ENCODE data around the gene ODAPH.

DNA sequence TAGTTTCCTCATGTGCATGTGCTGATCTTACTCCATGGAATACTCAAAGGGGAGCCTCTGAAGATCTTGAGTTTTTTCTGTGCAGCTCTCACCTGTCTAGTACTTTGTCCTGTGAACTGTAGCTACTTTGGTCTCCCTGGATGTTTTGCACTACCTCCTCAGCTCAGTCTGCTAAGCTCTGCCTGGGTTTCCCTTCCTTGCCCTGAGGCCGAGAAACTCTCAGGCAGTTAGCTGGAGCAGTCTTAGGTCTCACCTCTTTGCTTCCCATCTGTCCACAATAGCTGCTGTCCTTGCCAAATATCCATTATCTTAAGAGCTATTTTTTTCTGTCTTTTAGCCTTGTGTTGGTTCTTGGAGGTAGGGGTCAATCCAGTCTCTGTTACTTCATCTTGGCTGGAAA is 30.0 kb upstream of the ODAPH start:
- TF ChIP-seq, protein P1, sequence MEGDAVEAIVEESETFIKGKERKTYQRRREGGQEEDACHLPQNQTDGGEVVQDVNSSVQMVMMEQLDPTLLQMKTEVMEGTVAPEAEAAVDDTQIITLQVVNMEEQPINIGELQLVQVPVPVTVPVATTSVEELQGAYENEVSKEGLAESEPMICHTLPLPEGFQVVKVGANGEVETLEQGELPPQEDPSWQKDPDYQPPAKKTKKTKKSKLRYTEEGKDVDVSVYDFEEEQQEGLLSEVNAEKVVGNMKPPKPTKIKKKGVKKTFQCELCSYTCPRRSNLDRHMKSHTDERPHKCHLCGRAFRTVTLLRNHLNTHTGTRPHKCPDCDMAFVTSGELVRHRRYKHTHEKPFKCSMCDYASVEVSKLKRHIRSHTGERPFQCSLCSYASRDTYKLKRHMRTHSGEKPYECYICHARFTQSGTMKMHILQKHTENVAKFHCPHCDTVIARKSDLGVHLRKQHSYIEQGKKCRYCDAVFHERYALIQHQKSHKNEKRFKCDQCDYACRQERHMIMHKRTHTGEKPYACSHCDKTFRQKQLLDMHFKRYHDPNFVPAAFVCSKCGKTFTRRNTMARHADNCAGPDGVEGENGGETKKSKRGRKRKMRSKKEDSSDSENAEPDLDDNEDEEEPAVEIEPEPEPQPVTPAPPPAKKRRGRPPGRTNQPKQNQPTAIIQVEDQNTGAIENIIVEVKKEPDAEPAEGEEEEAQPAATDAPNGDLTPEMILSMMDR (IDR thresholded peaks at IDR 0.05) = no peak
- TF ChIP-seq POLR2A (IDR thresholded peaks at IDR 0.05) = no peak
